Retinal pigment epithelial cell (primary cell): Measurements from ENCODE around the gene BCAN.

ENCODE experiments used
- DNase-seq: peaks from one replicate; pipeline ENCODE4 v3.0.0-alpha.2; 2010; ENCODE audit warnings: low read depth
- H3K4me3 ChIP-seq: 2 replicates; pipeline ENCODE4 v1.5.1; 2011; ENCODE audit warnings: mild to moderate bottlenecking, low read length, control low read depth, moderate library complexity
- CTCF ChIP-seq: conservative IDR thresholded peaks from 2 replicates; pipeline ENCODE4 v1.5.1; 2011; ENCODE audit warnings: low read depth, low read length, control low read depth, inconsistent platforms

The BCAN gene

DNA sequence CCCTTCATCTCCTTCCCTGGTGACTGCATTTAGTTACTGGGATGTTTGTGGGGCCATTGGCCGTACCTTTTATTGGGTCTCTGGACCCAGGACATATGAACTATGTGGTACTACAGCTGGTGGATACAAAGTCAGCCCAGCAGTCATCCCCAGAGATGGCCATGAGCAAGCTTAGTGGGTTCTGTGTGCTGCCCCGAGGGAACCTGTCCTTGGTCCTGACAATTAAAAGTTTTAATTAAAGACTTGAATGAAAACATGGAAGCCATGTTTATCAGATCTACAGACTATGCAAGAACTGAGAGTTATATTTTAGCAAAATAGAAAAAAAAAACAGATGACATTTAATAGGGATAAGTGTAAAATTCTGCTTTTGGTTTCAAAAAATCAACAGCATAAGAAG is 38.1 kb downstream of the BCAN start:
- no peak for TF ChIP-seq CTCF
- DNase-seq: no peak
- no peak overlapping the region for H3K4me3 ChIP-seq

- no peak for DNase-seq
- no peak overlapping the region for H3K4me3 ChIP-seq
- TF ChIP-seq CTCF: no peak
These were observed 39.5 kb downstream of the BCAN start for GRCh38 chr1:156681196-156681960.

- DNase-seq: no peak
- no peak overlapping the region for H3K4me3 ChIP-seq
- peak; percentile 30 for TF ChIP-seq CTCF
These were observed 40.4 kb downstream of the BCAN start for GRCh38 chr1:156682166-156682890.

- no peak overlapping the region for H3K4me3 ChIP-seq
- TF ChIP-seq CTCF: peak; percentile 13
- DNase-seq: no peak
These were observed 42.4 kb downstream of the BCAN start for GRCh38 chr1:156684227-156684782.

DNA sequence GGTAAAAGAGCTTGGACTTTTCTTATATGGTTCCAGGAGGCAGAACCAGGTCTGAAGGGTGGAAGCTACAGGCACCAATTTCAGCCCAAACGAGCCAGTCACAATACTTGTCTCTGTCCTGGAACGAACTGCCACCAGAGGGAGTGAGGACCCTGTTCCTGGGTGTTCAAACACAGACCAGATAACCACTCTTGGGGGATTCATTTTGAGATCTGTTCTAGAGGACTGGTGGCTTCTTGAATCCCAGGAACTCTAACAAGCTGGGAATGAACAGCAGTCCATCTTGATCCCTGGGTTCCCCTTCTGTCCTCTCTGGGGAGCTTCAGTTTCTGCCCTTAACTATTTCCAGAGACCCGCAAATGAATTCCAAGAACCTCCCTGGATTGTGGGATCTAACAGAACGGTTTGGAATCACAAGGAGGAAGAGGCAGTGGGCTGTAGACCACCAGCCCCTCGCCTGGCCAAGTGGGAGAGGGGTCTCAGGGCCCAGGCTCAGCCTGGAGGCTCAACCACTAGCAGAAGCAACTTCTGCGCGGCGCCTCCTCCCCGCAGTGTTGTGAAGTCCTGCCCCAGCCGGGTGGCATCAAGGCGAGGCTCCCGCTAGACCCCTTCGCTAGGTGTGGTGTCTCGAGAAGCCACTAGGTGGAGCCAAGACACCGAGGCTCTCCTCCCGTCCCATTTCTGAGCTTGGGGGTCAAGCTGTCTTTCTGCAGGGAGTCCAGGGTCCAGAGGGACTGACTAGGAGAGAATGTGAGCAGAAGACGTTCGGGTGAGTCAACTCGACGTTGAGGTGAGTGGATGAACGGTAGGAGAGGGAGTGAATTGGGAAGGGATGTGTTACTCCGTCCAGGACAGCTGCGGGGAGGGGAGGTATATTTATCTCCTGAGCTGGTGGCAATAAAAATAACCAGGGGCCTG is 47.4 kb downstream of the BCAN start:
- H3K4me3 ChIP-seq: peak overlapping the region; percentile 40
- TF ChIP-seq CTCF: peak; percentile 95
- DNase-seq: no peak

DNA sequence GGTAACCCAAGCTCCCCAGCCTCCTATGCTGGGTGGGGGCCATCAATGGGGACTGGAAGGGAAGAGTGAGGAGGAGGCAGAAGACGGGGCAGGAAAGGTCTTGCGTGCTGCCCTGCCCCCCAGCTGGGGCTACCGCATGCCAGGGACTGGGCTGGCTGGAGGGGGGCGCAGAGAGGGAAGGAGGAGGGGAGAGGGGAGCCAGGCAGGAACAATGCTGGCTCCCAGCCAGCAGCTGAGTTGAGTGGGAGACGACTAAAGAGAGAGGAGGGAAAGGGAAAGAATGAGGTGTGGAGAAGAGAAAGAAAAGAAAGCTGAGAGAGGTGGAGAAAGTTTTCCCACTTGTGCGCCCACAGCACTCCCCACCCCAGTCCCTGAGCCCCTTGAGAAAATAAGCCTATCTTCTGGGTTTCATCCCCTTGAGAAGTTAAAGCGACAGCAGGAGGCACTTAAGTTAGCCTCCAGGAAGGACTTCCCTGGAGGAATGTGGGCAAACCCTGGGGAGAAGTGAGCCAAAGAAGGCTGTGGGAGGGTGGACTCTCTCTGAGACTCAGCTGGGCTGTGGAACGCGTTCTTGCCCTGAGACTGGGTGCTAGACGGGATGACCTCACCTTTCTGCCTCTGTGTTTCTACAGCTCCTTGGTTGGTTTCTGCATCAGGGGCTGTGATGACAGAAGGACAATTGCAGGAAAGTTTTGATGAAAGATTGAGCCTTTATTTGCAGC is 48.2 kb downstream of the BCAN start:
- TF ChIP-seq CTCF: no peak
- no peak for DNase-seq
- H3K4me3 ChIP-seq: peak overlapping the region; percentile 40
